Smooth muscle cell (in vitro differentiated cells): ENCODE measurements around the gene DDIT3. TPM values are rescaled to one million over a fixed set of nuclear protein-coding genes. Genes with fewer than 3 reads are reported as not detected.

Experiments
- DNase-seq: peaks from one replicate; lab custom pipeline; 2025; ENCODE audit not compliant: unreplicated experiment; lab: John Stamatoyannopoulos, UW
- H2AFZ ChIP-seq: fragments of 200-600 bp; sonication (generic); 2 replicates; pipeline ENCODE4 v1.6.0; 2016; ENCODE audit warnings: antibody characterized with exemption, low read depth, mild to moderate bottlenecking
- H3F3A ChIP-seq: fragments of 200-600 bp; sonication (generic); 2 replicates; pipeline ENCODE4 v1.6.0; 2017; ENCODE audit warnings: antibody characterized with exemption, low read depth
- H3K27ac ChIP-seq: fragments of 200-600 bp; sonication (generic); 2 replicates; pipeline ENCODE4 v1.5.1; 2016; ENCODE audit warnings: low read depth, mild to moderate bottlenecking
- H3K27me3 ChIP-seq: fragments of 200-600 bp; sonication (generic); 2 replicates; pipeline ENCODE4 v1.6.1; 2016; ENCODE audit warnings: low read depth, mild to moderate bottlenecking
- H3K36me3 ChIP-seq: fragments of 200-600 bp; sonication (generic); 2 replicates; pipeline ENCODE4 v1.5.1; 2016; ENCODE audit warnings: low read depth
- H3K4me1 ChIP-seq: fragments of 200-600 bp; sonication (generic); 2 replicates; pipeline ENCODE4 v1.5.1; 2016; ENCODE audit warnings: low read depth
- H3K4me2 ChIP-seq: fragments of 200-600 bp; sonication (generic); 2 replicates; pipeline ENCODE4 v1.6.0; 2016; ENCODE audit warnings: mild to moderate bottlenecking
- H3K4me3 ChIP-seq: fragments of 200-600 bp; sonication (generic); 2 replicates; pipeline ENCODE4 v1.5.1; 2016; ENCODE audit warnings: mild to moderate bottlenecking
- H3K79me2 ChIP-seq: fragments of 200-600 bp; sonication (generic); 2 replicates; pipeline ENCODE4 v1.6.0; 2016; ENCODE audit warnings: low read depth, mild to moderate bottlenecking
- H3K9ac ChIP-seq: fragments of 200-600 bp; sonication (generic); 2 replicates; pipeline ENCODE4 v1.6.0; 2016; ENCODE audit warnings: low read depth
- H3K9me3 ChIP-seq: fragments of 200-600 bp; sonication (generic); replicated peaks from 2 replicates; pipeline ENCODE4 v1.5.1; 2016; ENCODE audit warnings: low read depth
- H4K20me1 ChIP-seq: fragments of 200-600 bp; sonication (generic); 2 replicates; pipeline ENCODE4 v1.6.0; 2016; ENCODE audit warnings: low read depth
- WGBS: methylation state at CpG from one replicate; pipeline ENCODE4 v1.1.7; 2016; ENCODE audit warnings: low lambda C conversion rate; 5-methylcytosine and 5-hydroxymethylcytosine counted together
- polyA plus RNA-seq: library from polyadenylated mRNA; unstranded; fragments of >200 nt; fragmentation: Nextera tagmentation; extraction: Ambion mirVana; gene quantifications from 2 replicates; pipeline ENCODE4 v1.2.1, GENCODE V29; 2016
- total RNA-seq: library from RNA; depleted of rRNA; stranded (reverse); fragments of >200 nt; gene quantifications from 2 replicates; pipeline ENCODE4 v1.2.3, GENCODE V29; 2014
- TF ChIP-seq, protein P1 (sequence below): fragments of 200-600 bp; sonication (generic); IDR thresholded peaks from 2 replicates; pipeline ENCODE4 v1.5.1; 2017; ENCODE audit warnings: borderline replicate concordance, mild to moderate bottlenecking, antibody characterized with exemption; ENCODE audit not compliant: insufficient read depth, poor library complexity, severe bottlenecking

The DDIT3 gene
- total and polyA plus RNA-seq, 2 experiments from 2014 or later: 25.8 to 27.8 TPM

DNA sequence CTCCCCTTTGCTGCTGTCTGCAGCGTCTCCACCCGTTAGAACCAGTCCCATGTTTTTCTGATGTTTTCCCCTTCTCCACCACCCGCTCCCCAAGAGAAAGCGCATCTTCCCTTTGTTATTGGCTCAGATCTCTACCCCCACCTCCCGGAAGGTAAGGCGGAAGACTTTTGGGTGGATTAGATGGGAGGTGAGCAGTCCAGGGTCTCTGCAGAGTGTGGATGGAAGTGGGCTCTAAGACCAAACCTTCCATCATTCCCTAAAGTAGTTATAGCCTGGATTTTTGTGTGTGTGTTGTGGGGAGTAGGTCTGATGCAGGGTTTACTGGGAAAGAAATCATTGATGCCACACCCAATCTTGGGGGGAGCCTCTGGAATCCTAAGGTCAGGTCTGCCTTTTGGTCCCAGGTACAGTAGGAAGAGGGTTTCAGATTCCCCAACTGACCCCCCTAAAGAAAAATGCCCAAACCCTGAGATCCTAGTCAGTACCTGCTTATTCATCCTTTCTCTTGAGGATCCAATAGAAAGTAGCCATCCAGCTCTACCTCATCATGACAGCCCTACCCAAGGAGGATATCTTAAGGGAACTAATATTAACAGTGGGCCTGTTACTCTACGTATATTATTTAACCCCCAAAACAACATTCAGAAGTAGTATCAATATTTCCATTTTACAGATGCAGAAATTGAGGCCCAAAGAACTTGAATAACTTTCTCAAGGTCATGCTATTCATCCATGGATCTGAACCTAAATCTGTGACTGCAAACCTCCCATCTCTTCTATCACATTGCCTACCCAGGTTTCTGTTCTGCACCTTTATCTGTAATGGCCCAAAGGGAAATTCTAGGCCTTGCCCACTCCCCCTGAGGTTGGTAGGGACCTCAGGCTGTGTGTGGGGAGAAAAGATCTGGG, 30.6 kb upstream of the DDIT3 start:
- peaks cover 19% of the 10 kb centered on the region for H3F3A ChIP-seq
- H3K27me3 ChIP-seq: peaks cover 12% of the 10 kb centered on the region
- H3K4me2 ChIP-seq: peak overlapping the region; percentile 95
- H3K9ac ChIP-seq: no peak overlapping the region
- H3K4me1 ChIP-seq: peaks cover 43% of the 10 kb centered on the region
- peak overlapping the region; percentile 57 for H3K4me3 ChIP-seq
- H2AFZ ChIP-seq: peak overlapping the region; percentile 92
- H3K27ac ChIP-seq: peak overlapping the region; percentile 74
- H3K9me3 ChIP-seq: no peaks in the 10 kb centered on the region
- DNase-seq: no peak
- H3K36me3 ChIP-seq: no peaks in the 10 kb centered on the region
- 49% methylated on average over 7 of the region's 7 CpGs for WGBS
- TF ChIP-seq, protein P1, sequence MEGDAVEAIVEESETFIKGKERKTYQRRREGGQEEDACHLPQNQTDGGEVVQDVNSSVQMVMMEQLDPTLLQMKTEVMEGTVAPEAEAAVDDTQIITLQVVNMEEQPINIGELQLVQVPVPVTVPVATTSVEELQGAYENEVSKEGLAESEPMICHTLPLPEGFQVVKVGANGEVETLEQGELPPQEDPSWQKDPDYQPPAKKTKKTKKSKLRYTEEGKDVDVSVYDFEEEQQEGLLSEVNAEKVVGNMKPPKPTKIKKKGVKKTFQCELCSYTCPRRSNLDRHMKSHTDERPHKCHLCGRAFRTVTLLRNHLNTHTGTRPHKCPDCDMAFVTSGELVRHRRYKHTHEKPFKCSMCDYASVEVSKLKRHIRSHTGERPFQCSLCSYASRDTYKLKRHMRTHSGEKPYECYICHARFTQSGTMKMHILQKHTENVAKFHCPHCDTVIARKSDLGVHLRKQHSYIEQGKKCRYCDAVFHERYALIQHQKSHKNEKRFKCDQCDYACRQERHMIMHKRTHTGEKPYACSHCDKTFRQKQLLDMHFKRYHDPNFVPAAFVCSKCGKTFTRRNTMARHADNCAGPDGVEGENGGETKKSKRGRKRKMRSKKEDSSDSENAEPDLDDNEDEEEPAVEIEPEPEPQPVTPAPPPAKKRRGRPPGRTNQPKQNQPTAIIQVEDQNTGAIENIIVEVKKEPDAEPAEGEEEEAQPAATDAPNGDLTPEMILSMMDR: no peak
- H4K20me1 ChIP-seq: peaks cover 3% of the 10 kb centered on the region
- H3K79me2 ChIP-seq: peaks cover 21% of the 10 kb centered on the region

DNA sequence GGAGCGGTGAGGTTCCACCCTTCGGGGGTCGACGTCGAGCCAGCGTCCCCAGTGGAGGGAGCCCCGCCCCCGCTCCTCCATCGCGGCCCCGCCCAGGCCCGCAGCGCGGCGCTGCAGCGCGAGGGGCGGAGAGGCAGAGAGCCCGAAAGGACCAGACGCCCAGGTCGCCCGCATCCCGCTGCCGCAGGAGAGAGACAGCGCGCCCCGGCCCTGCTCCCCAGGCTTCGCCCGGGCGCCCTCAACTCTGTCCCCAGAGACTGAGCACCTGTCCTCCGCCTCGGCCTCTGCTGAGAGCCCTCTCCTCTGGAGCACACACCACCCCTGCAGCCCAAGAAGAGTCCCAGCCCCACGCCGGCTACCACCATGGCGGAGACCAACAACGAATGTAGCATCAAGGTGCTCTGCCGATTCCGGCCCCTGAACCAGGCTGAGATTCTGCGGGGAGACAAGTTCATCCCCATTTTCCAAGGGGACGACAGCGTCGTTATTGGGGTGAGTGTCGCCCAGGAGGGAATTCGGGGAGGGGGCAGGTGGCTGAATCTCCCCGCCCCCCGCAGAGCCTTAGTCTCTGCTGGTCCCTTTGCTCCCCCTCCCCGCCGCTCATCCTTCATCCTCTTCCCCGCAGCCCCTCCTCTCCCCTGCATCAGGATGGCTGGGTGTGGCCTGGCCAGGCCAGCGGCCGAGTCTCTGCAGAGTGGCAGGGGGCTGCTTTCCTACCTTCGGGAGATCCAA, 29.8 kb upstream of the DDIT3 start, which contains the start of gene KIF5A:
KIF5A (plus strand) TSS at position 136 of the 732 bp plus-strand sequence; CDS start at position 364, 228 bp downstream.
- Histone ChIP-seq H3K79me2 (peaks cover 27% of the 10 kb centered on the region), H3K4me3 (peak within 1 kb of the TSS; percentile 57), H3K4me1 (peaks cover 51% of the 10 kb centered on the region), H3F3A (peaks cover 20% of the 10 kb centered on the region), H3K36me3 (no peaks in the 10 kb centered on the region), H2AFZ (peak within 1 kb of the TSS; percentile 92), H3K27ac (no peak within 1 kb of the TSS), H3K4me2 (peak within 1 kb of the TSS; percentile 95), H4K20me1 (peaks cover 12% of the 10 kb centered on the region), H3K9me3 (no peaks in the 10 kb centered on the region), H3K9ac (peak within 1 kb of the TSS; percentile 44), H3K27me3 (peaks cover 12% of the 10 kb centered on the region)
- DNase-seq: no peak
- WGBS: 5% methylated on average over 24 of the region's 52 CpGs
- TF ChIP-seq, protein P1: no peak

DNA sequence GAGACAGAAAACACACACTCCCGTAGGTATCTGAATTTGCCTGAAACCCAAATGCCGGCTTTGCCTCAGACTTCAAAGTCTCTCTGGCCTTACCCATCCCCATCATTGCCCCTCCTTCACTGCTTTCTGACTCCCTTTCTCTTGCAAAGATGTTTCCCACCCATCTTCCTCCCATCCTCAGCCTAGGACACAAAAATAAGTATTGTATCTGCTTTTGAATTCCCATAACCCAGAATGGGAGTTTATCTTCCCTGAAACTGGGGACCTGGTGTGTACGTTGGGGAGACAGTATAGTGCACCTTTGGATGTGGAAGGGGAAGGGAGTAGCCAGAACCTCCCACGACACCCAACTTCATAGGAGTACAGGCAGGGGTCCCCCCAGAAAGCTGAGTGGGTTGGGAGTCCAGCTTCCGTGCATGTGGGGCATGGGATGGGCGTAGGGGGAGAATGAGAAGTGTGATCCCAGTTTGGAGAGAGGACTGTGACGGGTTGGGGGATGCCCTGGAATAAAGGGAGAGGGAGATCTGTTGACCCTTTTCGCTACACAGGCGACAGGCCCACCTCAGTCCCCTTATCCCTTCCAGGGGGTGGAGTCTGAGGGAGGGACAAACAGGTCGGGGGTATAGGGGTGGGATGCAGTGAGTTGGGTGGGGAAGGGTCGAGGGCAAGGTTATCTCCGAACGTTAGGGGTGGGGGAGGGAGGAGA, 29.0 kb upstream of the DDIT3 start:
- Histone ChIP-seq H3K9me3 (no peaks in the 10 kb centered on the region), H3K79me2 (peaks cover 27% of the 10 kb centered on the region), H3K27me3 (peaks cover 12% of the 10 kb centered on the region), H3K4me3 (peak overlapping the region; percentile 57), H3K36me3 (no peaks in the 10 kb centered on the region), H3K4me2 (peak overlapping the region; percentile 95), H3K4me1 (peaks cover 50% of the 10 kb centered on the region), H2AFZ (peak overlapping the region; percentile 92), H4K20me1 (peaks cover 19% of the 10 kb centered on the region), H3K27ac (no peak overlapping the region), H3F3A (peaks cover 24% of the 10 kb centered on the region), H3K9ac (no peak overlapping the region)
- DNase-seq: no peak
- WGBS: 45% methylated on average over 11 of the region's 13 CpGs
- TF ChIP-seq, protein P1: no peak
